ENCODE results near the gene TICRR.

- TF ChIP-seq POLR2A (IDR thresholded peaks at IDR 0.05) (no peak), POLR2AphosphoS5 (IDR thresholded peaks at IDR 0.05) (no peak), CTCF (IDR thresholded peaks at IDR 0.05) (no peak)
These were observed 92.4 kb downstream of the TICRR start for GRCh38 chr15:89667706-89667960.
